IPS-18c (cell line): ENCODE results near the gene ATXN10.

Experiments
- H3K4me3 ChIP-seq: 2 replicates; pipeline ENCODE4 v1.7.0; 2013; ENCODE audit warnings: low read depth, mild to moderate bottlenecking, low read length, moderate library complexity; ENCODE audit not compliant: insufficient read depth
- H3K9me3 ChIP-seq: one replicate; pipeline ENCODE4 v1.6.1; 2013; ENCODE audit warnings: mild to moderate bottlenecking, low read length, moderate library complexity; ENCODE audit not compliant: control insufficient read depth, insufficient read depth

ATXN10 gene

DNA sequence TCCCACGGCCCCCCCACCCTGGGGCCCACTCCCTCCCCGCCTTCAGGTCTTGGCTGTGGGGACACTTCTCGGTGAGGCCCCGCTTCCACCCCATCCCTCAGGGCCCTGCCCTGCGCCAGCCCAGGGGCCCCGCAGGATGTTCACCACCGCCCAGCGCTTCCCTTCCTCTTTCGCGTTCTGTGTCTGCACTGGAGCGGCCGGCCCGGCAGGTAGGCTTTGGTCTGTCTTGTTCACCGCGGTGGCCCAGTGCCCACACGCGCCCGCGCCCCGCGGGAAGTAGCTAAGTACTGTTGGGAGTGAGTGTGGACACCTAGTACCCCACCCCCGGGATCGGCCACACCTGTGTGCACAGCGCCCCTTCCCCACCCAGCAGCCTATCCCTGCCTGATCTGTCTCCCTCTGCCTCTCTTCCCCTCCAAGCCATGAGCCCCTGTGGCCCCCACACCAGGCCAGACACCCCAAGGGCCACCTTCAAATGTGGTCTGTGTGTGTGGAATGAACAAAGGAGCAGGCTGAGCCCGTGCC, 219.9 kb downstream of the ATXN10 start:
- no peak overlapping the region for H3K4me3 ChIP-seq
- H3K9me3 ChIP-seq: no peaks in the 10 kb centered on the region

DNA sequence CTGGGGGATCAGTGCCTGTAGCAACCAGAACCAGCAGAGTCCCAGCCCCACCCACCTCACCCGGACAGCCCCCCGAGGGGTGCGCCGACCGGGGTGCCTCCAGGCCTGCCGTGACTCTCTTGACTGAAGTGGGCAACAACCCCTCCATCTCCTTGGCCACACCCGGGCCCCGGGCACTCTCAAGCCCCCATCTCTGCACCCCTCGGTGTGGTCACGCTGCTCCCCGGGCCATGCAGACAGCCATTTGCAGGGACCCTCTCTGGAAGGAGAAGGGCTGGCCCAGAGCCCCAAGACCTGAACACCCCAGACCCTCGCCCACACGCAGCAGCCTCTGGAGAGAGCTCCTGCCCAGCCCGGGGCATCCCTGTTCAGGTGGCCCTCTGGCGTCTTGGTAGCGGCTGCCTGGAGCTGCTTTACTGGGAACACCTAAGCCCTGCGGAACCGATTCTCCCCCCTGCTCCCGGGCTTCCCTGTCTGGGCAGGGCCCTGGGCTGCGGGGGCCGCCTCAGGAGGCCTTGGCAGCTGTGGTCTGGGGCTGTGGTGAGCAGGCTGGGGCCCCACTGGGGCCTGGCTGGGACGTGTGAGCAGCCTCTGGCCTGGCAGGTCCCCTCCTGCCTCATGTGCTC, 220.5 kb downstream of the ATXN10 start:
- H3K9me3 ChIP-seq: no peaks in the 10 kb centered on the region
- H3K4me3 ChIP-seq: no peak overlapping the region

DNA sequence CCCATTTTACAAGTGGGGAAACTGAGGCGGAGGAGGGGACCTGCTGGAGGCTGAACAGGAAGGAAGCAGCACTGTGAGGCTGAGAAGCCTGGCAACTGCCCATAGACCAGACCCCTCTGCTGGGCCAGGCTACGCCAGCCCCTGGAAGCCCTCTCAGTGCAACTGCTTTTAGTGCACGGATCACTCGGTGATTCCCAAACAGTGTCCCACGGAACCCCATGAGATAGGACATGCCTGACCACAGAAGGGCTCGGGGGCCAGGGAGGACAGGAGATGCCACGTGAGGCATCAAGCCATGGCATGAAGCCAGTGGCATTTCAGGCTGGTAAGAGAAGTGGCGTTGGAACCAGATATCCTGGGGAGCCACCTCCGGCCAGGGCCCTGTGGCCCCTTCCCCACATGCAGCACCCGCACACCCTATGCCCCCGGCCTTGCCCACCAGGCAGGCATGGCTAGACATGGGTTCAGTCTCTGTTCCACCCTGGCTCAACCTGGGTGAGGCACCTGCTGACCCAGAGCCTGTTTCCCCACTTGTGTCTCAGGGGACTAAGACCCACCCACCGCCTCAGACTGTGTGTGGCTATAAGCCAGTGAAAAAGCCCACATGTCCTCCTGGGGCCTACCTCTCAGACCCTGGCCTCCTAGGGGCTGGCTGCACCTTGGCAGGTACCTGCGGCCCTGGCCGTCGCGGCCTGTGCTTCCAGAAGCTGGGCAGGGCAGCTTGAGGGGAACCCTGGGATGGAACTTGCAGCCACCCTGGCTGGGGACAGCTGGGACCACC, 221.2 kb downstream of the ATXN10 start:
- no peaks in the 10 kb centered on the region for H3K9me3 ChIP-seq
- no peak overlapping the region for H3K4me3 ChIP-seq

DNA sequence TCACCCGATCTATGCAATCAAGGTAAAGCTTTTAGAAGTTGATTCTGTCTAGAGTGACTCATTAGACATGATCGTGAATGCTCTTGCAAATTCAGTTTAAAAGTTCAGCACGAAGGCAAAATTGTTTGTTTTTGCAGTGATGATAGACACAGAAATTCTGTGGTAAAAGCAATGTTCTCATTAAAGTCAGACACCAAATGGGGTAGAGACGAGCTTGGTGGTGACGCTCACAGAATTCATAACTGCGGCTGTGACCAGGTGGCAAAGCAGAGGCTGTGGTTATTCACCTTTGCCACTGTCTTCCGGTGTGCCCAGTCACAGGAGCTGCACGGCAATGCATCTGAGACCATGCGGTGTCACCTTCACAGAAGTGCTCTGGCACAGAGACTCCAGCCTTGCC, 221.9 kb downstream of the ATXN10 start:
- H3K4me3 ChIP-seq: no peak overlapping the region
- no peaks in the 10 kb centered on the region for H3K9me3 ChIP-seq
